ENCODE measurements around the gene TEAD2.
"Not testable (repeated sequence)": the region's sequence is repeated elsewhere in the genome, so short reads cannot be mapped to it uniquely, and the experiment has no call there.

TEAD2 gene

GRCh38 chr19:49316284-49316683, 45.9 kb downstream of the TEAD2 start:
- no peak overlapping the region for H3K4me2 ChIP-seq (ENCODE audit: low read length)
- no peaks in the 10 kb centered on the region for H3K36me3 ChIP-seq (ENCODE audit: control insufficient read depth, insufficient read depth, low read length)
- no peak overlapping the region for H2AFZ ChIP-seq
- no peaks in the 10 kb centered on the region for H3K4me1 ChIP-seq
- no peaks in the 10 kb centered on the region for H3K9me3 ChIP-seq (ENCODE audit: control insufficient read depth, low read length)
- no peak overlapping the region for H3K4me3 ChIP-seq (ENCODE audit: low read depth, low read length)
- H3K79me2 ChIP-seq = no peaks in the 10 kb centered on the region
- H3K27ac ChIP-seq = no peak overlapping the region
- no peak for TF ChIP-seq CTCF (IDR thresholded peaks at IDR 0.05)
- no peak overlapping the region for H3K9ac ChIP-seq
- H3K27me3 ChIP-seq (ENCODE audit: control insufficient read depth, insufficient read depth, low read length) = no peaks in the 10 kb centered on the region

- TF ChIP-seq CTCF (IDR thresholded peaks at IDR 0.05) = no peak
- Histone ChIP-seq H3K9ac (no peak overlapping the region), H3K79me2 (no peaks in the 10 kb centered on the region), H3K4me3 (ENCODE audit: low read depth, low read length) (no peak overlapping the region), H2AFZ (no peak overlapping the region), H3K36me3 (ENCODE audit: control insufficient read depth, insufficient read depth, low read length) (no peaks in the 10 kb centered on the region), H3K27me3 (ENCODE audit: control insufficient read depth, insufficient read depth, low read length) (no peaks in the 10 kb centered on the region), H3K9me3 (ENCODE audit: control insufficient read depth, low read length) (no peaks in the 10 kb centered on the region), H3K4me2 (ENCODE audit: low read length) (no peak overlapping the region), H3K27ac (no peak overlapping the region), H3K4me1 (no peaks in the 10 kb centered on the region)
Observed at GRCh38 chr19:49315111-49315510, 47.1 kb downstream of the TEAD2 start.

GRCh38 chr19:49309087-49309486, 53.1 kb downstream of the TEAD2 start:
- Histone ChIP-seq H3K9me3 (ENCODE audit: control insufficient read depth, low read length) (no peaks in the 10 kb centered on the region), H2AFZ (no peak overlapping the region), H3K27ac (no peak overlapping the region), H3K36me3 (ENCODE audit: control insufficient read depth, insufficient read depth, low read length) (no peaks in the 10 kb centered on the region), H3K27me3 (ENCODE audit: control insufficient read depth, insufficient read depth, low read length) (no peaks in the 10 kb centered on the region), H3K4me3 (ENCODE audit: low read depth, low read length) (no peak overlapping the region), H3K4me2 (ENCODE audit: low read length) (no peak overlapping the region), H3K79me2 (no peaks in the 10 kb centered on the region), H3K9ac (no peak overlapping the region), H3K4me1 (no peaks in the 10 kb centered on the region)
- no peak for TF ChIP-seq CTCF (IDR thresholded peaks at IDR 0.05)

DNA sequence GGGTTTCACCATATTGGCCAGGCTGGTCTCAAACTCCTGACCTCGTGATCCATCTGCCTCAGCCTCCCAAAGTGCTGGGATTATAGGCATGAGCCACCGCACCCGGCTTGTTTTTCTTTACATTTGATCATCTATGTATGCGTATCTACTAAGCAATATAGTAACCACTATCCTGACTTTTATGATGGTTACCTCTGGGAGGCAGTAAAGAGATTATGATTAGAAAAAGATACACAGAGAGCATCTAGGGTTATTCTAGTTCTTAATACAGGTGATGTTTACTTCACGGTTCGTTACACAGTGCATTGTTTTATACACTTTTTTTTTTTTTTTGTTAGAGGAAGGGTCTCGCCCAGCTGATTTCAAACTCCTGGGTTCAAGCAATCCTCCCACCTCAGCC, 55.5 kb downstream of the TEAD2 start:
- H2AFZ ChIP-seq; H3K4me3 ChIP-seq (ENCODE audit: low read depth, low read length); H3K9ac ChIP-seq; H3K27ac ChIP-seq; H3K4me1 ChIP-seq; H3K9me3 ChIP-seq (ENCODE audit: control insufficient read depth, low read length); H3K79me2 ChIP-seq; H3K27me3 ChIP-seq (ENCODE audit: control insufficient read depth, insufficient read depth, low read length); H3K4me2 ChIP-seq (ENCODE audit: low read length); H3K36me3 ChIP-seq (ENCODE audit: control insufficient read depth, insufficient read depth, low read length): not testable (repeated sequence)

GRCh38 chr19:49301866-49302252, 60.4 kb downstream of the TEAD2 start:
- Histone ChIP-seq H3K79me2 (no peaks in the 10 kb centered on the region), H3K27ac (no peak overlapping the region), H3K9me3 (ENCODE audit: control insufficient read depth, low read length) (no peaks in the 10 kb centered on the region), H3K4me3 (ENCODE audit: low read depth, low read length) (no peak overlapping the region), H3K36me3 (ENCODE audit: control insufficient read depth, insufficient read depth, low read length) (no peaks in the 10 kb centered on the region), H3K4me2 (ENCODE audit: low read length) (no peak overlapping the region), H3K9ac (no peak overlapping the region), H3K27me3 (ENCODE audit: control insufficient read depth, insufficient read depth, low read length) (no peaks in the 10 kb centered on the region), H3K4me1 (no peaks in the 10 kb centered on the region), H2AFZ (no peak overlapping the region)
- TF ChIP-seq CTCF (IDR thresholded peaks at IDR 0.05) = no peak

All from parathyroid adenoma (tissue), 2 donors.